Right renal pelvis (tissue), 4 donors: Measurements from ENCODE around the gene NLRP1. TPM values are rescaled to one million over a fixed set of nuclear protein-coding genes. Genes with fewer than 3 reads are reported as not detected.

Experiments used
- DNase-seq, 4 donors: peaks; one replicate each; pipeline ENCODE4 v3.0.0-alpha.2; 2013; ENCODE audit warnings: low read depth in 4 of 4, low spot score in 3 of 4, missing footprints in 1 of 4
- polyA plus RNA-seq, 4 donors: library from polyadenylated mRNA; unstranded; fragments of 120-200 nt; gene quantifications; one replicate each; pipeline ENCODE4 v1.2.1, GENCODE V29; 2013; ENCODE audit not compliant: insufficient read length in 4 of 4

The NLRP1 gene
- 10 to 100 TPM; 44.2 to 61.3 (median 48.7) TPM for polyA plus RNA-seq

GRCh38 chr17:5584383-5585286, at the start of gene NLRP1:
TSS of gene NLRP1 (minus strand) at chr17:5584509. CDS start at chr17:5583957, 552 bp downstream.
- DNase-seq, result no peak

- no peak for DNase-seq
Observed at GRCh38 chr17:5631958-5632590, 47.8 kb upstream of the NLRP1 start.

DNA sequence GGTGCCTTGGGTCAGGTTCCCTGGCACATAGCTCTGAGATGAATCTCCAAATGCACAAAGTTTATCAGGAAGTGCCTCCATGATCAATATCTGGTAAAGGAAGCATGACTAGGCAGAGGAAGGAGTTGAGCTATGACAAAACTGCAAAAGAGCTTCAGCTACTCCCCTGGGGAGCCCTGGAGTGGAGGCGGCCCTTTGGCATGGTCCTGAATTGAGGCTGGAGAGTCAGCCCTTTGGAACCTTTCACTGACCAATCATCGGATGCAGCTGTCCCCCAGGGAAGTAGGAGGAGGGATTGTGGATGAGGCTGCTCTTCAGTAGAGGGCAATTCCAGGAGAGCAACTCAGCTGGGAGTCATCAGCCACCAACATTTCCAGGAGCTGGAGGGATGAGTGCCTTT, 46.1 kb upstream of the NLRP1 start:
- no peak for DNase-seq

DNA sequence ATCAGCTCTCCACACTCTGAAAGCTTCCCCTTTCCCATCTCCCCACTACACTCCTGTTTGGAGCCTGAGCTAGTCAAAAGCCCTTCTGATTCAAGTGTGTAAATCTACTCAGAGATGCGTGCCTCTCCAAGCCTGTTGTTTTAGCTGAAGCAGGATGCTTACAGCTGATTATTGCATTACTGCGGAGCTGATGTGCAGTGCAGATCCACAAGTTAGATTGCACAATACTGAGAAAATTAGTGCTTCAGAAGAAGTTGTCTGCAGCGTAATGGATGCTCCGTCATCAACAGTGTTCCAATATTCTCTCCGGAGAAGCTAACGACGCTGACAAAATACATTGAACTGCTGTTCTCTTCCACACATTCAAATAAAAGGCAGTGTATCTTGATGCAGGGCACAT, 44.8 kb upstream of the NLRP1 start:
- no peak for DNase-seq

- DNase-seq, result no peak
Observed at GRCh38 chr17:5628262-5628661, 44.0 kb upstream of the NLRP1 start.

GRCh38 chr17:5624211-5624610, 39.9 kb upstream of the NLRP1 start:
- no peak for DNase-seq

GRCh38 chr17:5621729-5622128, 37.4 kb upstream of the NLRP1 start:
- no peak for DNase-seq

GRCh38 chr17:5621026-5621425, 36.7 kb upstream of the NLRP1 start:
- DNase-seq, result no peak

DNA sequence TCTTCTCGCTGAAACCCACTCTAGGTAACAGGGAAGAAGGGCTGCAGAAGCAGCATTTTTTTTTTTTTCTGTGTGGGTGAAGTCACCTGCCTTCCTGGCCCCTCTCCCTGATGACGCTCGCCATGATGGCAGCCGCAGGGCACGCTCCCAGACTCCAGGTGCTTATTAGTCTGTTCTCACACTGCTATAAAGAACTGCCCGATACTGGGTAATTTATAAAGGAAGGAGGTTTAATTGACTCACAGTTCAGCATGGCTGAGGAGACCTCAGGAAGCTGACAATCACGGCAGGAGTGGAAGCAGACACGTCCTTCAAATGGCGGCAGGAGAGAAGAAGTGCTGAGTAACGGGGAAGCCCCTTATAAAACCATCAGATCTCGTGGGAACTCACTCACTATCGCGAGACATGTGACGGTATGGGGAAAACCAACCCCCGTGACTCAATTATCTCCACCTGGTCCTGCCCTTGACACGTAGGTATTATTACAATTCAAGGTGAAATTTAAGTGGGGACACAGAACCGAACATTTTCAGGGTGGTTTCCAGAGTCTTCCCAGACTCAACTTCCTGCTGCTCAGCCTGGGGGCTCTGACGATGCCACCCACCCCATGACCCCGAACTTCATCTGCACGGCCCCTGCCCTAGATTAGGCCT, 34.9 kb upstream of the NLRP1 start:
- DNase-seq, result no peak

GRCh38 chr17:5618476-5618875, 34.2 kb upstream of the NLRP1 start:
- DNase-seq, result no peak

DNA sequence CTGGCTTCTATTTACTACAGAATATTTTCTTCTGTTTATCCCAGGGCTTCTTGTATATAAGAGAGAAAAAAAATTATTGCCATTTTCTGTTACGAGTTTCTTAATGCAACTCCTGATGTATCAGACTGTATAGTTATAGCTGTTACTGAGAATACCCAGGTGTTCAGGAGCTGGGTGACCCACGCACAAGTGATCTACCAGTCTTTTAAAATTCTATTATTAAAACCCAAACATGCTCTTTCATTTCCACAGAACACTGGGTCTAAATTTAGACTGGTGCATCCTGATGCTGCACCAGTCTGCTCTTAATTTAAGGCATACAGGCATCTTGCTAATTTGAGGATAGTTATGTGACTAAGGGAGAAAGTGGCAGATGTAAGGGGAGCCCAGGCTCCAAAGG, 31.2 kb upstream of the NLRP1 start:
- DNase-seq, result no peak

DNA sequence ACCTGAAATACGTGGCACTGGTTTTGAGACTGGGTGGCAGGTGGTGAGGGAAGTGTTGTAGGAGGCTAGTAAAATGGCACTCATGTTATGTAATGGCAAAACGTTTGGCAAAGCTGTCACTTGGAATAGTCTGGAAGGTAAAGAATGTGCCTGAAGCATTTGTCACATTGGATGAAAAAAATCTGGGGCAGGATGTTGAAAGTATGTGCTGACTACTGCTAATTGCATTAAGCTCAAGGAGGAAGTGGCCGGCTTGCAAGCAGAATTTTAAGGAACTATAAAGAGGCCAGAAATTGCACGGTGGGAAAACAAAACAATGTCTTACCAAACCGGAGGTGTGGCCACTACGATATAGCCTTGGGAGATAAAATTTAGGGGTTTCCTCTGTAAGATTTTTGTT, 26.6 kb upstream of the NLRP1 start:
- DNase-seq, result no peak

- no peak for DNase-seq
Observed at GRCh38 chr17:5608399-5609112, 24.2 kb upstream of the NLRP1 start.

DNA sequence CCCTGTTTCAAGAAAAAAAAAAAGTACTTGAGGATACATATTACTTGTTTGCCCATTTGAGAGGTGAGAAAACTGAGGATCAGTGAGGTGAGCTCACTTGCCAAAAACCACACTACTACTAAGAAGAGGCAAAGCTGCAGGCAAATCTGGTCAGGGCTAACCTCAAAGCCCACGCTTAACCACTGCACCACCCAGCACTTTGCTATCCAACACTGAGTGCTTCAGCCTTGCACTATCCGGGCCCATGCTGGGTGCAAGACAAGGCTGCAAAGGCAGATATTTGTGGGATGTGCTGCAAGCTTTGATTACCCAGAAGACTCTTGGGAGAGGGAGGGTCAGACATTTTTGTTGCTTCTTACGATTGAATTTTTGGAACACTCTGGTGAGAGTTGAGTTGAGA, 23.6 kb upstream of the NLRP1 start:
- DNase-seq, result no peak

DNA sequence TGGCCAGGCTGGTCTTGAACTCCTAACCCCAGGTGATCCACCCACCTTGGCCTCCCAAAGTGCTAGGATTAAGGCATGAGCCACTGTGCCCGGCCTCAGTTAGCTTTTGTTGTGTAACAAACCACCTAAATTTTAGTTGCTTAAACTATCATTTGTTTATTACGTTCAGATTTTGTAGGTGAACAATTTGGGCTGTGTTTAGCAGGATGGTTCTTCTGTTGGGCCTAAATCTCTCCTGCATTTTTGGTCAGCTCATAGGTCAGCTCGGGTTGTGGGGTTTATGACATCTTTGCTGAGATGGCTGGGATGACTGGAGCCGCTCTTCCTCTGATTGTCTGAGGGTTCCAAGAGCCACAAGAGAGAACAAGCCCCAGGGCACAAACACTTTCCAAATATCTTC, 21.1 kb upstream of the NLRP1 start:
- no peak for DNase-seq

DNA sequence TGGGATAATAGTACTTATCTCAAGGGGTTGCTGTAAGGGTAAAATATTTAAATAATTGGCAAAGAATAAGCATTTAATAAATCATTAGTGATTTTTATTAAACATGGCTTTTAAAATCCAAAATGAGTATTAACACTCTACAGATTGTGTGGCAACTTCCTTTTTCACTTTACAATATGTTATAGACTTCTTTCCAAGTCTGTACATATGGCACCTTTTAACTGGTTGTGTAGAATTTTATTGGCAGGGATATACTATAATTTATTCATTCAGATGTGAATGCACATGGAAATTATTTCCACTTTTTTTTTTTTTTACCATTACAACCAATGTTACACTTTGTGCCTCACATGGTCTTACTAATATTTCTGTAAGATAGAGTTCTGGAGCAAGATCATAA, 15.7 kb upstream of the NLRP1 start:
- DNase-seq, result no peak

- no peak for DNase-seq
Observed at GRCh38 chr17:5598457-5598856, 14.1 kb upstream of the NLRP1 start.

- no peak for DNase-seq
Observed at GRCh38 chr17:5596421-5596820, 12.1 kb upstream of the NLRP1 start.

- no peak for DNase-seq
Observed at GRCh38 chr17:5595831-5596230, 11.5 kb upstream of the NLRP1 start.

DNA sequence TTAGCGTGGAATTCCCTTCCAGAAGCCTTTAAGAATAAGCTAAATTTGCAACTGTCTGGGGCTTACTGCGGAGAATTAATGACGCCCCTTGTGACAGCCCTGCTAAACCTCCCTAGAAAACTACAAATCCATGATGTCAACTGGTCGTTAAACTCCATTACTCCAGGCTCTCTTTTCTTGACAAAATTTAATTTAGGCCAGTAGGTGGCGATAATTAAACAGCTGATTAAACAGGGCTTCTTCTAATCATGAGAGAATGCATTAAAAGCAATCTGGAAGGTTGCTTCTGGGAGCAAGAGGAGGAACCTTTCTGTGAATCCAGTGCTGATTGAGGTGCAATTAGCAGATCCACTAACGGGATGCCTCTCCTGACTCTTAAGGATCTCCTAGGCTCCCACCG, 8.1 kb upstream of the NLRP1 start:
- DNase-seq, result peak; percentile 37 to 75 (median 56)

GRCh38 chr17:5591966-5592365, 7.7 kb upstream of the NLRP1 start:
- no peak for DNase-seq
